ENCODE data around the gene KDM6B.

GRCh38 chr17:7841396-7841914 lies 7.4 kb downstream of the KDM6B start:
- TF ChIP-seq CTCF (IDR thresholded peaks at IDR 0.05) (peak; percentile 15 to 42 (median 30)), POLR2A (IDR thresholded peaks at IDR 0.05) (peak; percentile 29)
